GM19452 (cell line): Measurements from ENCODE around the gene GNG13.
"Not testable (repeated sequence)": the region's sequence is repeated elsewhere in the genome, so short reads cannot be mapped to it uniquely, and the experiment has no call there.

ENCODE experiments used
- ATAC-seq: cut with Tn5 transposase; IDR thresholded peaks from one replicate; pipeline ENCODE4 v1.9.1; 2021; ENCODE audit not compliant: unreplicated experiment

GNG13 gene

DNA sequence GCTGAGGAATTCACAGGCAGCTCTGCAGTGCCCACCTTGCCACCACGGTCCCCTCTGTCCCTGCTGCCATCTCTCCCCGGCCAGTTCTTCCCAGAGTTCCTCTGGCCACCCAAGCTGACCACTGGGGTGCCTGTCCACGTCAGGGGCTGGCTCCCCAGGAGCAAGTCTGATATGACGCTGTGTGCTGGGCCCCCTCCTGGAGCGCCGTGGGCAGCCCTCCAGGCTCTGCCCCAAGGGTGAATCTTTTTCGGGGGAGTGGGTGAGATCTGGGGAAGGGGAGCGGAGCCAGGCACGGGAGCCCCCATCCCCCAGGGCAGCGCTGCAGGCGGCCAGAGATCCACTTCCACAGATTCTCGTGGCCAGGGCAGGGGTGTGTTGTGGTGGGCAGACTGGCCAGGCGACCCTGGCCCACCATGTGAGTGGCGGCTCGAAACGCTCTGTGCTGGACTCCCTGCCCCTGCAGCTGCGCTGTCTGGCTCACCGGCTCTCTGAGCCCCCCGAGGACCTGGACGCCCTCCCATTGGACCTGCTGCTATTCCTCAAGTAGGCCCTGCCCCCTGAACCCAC lies 36.3 kb downstream of the GNG13 start:
- ATAC-seq, result no peak

DNA sequence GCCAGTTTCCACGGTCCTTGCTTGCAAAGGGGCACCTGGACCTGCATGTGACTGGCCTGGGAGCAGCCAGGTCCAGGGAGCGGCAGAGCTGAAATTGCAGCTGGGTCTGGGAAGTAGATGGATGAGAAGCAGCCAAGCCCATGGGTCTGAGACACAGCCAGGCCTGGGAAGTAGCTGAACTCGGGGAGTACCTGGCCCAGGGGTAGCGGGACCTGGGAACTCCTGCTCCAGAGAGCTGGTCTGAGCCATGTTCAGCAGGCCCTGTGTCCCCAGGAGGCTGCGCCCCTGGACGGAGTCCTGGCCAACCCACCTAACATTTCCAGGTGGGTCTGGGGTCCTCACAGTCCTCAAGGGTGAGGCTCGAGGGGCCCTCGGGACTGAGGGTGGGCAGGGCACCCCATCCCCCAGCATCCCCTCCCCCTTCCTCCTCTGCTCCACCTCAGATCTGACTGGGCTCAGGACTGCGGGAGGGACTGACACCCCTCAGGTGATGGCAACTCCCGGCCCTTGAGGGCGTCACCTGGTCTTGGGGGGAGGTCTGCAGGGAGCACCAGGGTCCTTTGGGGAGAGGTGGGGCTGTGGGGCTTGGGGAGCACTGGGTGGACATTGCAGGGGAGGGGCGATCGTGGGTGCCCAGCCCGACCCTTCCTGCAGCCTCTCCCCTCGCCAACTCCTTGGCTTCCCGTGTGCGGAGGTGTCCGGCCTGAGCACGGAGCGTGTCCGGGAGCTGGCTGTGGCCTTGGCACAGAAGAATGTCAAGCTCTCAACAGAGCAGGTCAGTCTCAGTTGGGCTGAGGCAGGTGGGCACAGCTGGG lies 37.0 kb downstream of the GNG13 start:
- no peak for ATAC-seq

DNA sequence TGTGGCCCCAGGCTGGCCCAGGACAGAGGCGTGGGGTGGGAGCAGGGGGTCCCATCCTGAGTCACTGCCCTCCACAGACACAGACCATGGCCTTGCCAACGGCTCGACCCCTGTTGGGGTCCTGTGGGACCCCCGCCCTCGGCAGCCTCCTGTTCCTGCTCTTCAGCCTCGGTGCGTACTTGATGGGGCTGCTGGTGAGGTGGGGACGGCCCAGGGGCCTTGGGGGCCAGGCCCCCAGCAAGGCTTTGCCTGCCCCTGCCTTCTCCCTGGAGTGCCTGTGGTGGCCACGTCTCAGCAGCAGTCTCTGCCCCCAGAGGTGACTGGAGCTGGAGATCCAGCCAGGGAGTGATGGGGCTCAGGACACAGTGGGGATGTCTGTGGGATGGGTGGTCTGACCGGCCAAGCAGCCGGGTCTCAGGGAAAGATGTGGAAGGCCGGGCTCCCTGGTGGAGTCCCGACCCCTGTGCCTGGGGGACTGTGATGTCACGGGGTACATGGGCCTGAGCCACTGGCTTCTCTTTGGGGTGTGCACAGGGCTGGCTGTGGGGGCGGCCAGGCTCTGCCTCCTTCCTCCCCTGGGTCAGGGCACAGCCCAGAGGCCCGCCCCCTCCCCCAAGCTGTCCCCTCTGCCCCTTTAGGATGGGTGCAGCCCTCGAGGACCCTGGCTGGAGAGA lies 37.8 kb downstream of the GNG13 start:
- ATAC-seq, result no peak

DNA sequence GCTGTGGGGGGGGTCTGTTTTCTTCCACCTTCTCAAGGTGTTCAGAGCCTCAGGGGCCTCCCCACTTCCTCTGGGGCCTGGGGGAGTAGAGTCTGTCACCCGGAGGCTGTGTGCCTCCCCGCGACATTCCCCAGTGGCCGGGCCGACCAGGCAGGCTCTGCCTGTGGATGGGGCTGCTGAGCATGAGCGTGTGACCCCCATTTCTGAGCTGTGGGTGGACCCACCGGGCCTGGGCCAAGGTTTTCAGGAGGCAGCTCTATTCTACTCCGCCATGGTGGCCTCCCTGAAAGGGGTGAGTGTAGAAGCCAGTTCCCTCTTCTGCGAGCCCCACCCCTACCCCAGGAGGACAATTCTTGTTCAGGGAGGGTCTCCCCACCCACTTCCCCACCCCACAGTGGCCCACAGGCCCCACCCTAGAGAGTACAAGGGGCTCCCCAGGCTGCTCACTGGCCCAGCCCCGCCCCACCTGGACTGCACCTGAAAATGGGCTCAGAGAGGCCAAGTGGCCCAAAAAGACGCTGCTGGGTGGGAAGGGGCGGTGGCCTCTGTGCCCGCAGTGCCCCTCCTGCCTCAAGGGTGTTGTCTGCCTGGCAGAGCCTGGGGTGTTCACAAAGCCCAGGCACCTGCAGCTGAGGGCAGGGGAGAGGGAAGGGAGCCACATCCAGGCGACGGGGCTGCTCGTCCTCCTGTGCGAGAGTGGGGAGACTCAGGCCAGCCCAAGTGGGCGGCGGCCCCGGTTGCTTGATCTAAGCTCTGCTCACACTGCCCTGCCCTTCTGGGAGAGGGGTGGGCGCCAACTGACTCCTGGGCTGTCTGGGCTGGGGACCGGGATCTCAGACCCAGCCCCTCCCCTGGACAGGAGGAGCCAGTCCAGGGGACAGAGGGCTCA lies 38.7 kb downstream of the GNG13 start:
- no peak for ATAC-seq

DNA sequence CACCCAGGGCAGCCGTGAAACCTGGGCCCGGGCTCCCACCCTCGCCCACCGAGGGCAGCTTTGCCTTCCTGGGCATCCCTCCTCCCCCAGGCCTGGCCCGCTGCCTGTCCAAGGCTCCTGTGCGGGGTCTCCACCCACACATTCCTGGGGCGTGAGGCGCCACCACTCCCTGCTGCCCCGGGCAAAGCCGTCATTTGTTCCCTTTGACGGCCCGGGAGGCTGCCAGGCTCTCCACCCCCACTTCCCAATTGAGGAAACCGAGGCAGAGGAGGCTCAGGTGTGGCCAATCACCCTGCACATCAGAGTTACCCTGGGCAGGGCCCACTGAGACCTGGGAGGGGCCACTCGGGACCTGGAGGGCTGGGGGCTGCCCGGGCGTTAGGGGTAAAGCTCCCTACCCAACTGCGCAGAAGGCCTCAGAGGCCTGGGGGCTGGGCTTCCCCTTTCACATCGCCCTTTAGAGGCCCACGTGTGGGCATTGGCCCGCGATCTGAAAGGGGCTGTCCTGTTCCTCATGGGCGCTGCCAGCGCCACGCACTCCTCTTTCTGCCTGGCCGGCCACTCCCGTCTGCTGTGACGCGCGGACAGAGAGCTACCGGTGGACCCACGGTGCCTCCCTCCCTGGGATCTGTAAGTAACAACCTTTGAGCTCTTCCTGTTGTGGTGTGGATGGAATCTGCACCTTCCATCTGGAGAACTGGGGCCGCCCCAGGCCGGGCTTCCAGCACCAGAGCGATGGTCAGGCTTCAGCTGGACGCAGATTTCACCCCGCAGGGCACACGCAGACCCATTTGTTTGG lies 39.8 kb downstream of the GNG13 start, which contains the start of gene MSLN:
Gene MSLN, plus strand, starts transcription at position 190 of the 799 bp plus-strand sequence. CDS start 1,947 bp downstream, outside the sequence.
- no peak for ATAC-seq

DNA sequence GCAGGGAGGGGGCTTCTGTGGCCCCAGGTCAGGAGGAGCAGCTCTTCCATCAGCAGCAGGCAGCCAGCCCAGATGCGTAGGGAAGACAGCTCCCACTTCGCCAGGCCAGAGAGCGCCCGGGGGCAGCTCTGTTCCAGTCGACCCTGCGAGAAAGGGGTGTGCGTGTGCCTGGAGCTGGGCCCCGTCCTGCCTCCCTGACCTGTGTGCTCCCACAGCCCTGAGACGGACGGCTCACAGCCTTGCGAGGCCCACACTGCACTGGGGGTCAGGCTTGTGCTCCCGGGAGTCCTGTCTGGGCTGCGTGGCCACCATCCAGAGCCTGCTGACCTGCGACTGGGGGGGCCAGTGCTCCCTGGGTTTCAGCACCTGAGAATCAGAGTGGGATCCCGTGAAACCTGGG lies 40.5 kb downstream of the GNG13 start:
- ATAC-seq, result no peak

DNA sequence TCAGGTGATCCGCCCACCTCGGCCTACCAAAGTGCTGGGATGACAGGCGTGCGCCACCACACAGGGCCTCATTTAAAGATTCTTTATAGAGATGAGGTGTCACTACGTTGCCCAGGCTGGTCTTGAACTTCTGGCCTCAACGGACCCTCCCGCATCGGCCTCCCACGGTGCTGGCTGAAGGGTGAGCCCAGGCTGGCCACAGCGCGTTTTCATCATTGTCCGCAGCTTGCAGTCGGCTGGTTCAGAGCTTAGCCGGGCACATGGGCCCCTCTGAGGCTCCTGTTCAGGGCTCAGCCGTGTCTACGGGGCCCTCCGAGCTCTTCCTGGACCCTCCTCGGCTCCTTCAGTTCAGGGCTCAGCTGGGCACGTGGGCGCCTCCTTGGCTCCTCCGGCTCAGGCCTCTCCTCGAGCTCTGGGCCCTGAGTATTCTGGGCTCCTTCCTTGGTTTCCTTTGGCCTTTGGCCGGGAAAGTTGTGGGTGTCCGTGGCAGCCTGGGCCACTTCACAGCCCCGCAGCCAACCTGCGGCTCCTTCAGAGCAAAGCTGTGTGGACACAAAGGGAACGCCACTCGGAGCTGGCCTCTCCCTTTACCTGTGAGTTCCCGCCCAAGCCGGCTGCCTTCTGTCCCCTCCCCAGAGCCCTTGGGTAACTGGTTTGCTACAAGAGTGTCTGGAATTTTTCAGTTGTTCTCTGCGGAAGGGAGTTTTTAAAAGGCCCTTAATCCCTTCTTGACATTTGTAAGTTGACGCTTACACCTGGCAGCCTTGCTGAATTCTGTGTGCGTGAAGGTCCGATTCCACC lies 41.2 kb downstream of the GNG13 start:
- ATAC-seq, result no peak

DNA sequence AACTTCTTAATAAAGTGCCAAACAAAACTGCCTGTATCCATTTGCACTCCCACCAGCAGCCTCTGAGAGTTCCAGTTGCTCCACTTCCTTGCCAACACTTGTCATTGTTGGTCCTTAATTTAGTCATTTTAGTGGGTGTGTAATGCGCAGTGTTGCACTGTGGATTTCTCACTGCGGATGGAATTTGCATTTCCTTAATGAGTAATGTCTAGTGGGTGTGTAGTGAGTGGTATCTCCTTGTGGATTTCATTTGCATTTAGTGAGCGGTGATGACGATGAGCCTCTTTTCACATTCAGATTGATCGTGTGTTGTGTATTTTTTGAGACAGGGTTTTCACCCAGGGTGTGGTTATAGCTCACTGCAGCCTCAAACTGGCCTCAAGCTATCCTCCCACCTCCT lies 44.1 kb downstream of the GNG13 start:
- ATAC-seq, result no peak

DNA sequence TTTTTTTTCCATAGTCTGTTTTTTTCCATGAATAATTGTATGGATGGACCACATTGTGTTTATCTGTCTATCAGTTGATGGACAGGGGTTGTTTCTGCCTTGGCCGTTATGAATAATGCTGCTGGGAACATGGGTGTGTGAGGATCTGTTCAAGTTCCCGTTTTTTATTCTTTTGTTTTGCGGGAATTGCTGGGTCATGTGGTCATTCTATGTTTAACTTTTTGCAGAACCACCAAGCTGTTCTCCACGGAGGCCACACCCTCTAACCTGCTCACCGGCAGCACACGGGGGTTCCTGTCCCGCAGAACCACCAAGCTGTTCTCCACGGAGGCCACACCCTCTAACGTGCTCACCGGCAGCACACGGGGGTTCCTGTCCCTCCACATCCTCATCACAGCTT lies 45.9 kb downstream of the GNG13 start:
- no peak for ATAC-seq

DNA sequence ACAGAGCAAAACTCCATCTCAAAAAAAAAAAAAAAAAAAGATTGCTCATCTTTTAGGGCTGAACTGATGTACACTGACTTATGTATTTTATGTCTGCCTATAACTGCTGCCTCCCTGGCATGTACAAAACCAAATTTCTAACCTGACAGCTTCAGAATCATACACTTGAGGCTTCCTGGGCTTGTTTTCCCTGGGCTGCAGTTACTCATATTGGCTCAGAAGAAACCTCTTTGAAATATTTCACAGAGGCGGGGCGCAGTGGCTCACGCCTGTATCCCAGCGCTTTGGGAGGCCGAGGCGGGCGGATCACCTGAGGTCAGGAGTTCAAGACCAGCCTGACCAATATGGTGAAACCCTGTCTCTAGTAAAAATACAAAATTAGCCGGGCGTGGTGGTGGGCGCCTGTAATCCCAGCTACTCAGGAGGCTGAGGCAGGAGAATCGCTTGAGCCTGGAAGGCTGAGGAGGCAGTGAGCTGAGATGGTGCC lies 46.4 kb downstream of the GNG13 start:
- not testable (repeated sequence) for ATAC-seq

DNA sequence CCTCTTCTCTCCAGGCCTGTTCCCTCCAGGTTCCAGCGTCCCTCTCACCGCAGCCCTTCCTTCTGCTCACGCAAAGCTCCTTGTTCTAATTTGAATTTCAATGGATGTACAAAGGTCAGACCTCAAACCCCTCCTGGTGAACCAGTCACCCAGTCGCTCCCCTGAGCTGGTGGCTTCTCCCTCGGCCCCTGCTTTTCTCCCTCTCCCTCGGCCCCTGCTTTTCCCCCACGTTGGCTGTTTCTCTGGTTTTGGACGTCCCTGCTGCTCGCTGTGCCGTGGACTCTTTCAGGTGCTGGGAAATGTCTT lies 48.6 kb downstream of the GNG13 start:
- ATAC-seq, result no peak

DNA sequence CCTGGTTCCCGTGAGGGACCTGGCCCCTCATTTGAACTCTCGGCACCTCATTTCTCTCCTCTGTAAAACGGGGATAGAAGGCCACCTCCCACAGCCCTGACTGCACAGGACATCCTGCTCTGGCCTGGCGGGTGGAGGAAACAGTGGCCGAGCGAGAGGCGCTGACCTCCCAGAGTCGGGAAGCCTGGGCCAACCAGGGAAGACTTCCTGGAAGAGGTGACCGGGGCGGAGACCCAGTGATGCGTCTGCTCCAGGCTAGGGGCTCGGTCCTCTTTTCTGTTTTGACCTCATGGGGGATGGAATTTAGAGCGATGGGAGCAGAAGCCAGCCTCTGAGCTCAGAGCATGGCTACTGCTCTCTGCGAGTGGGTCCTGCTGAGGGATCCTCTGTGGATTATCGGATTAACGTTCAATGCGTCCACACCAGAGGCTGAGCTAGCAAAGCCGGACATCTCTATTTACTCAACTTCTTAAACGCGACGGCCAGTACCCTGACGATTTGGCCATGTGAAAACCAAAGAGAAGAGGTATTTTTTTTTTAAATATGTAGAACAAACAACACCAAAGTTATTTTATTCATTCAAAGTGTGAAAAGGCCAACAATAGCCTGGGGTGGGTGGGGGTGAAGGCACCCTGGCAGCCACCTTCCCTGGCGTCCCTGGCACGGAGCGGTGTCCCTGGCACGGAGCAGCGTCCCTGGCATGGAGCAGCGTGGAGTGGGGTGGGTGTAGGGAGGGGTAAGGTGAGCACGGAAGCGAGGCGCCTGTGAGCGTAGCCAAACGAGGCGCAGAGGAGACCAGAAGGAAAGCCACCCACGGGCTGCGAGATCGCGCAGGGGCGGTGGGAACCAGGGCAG lies 49.2 kb downstream of the GNG13 start:
- ATAC-seq, result no peak

DNA sequence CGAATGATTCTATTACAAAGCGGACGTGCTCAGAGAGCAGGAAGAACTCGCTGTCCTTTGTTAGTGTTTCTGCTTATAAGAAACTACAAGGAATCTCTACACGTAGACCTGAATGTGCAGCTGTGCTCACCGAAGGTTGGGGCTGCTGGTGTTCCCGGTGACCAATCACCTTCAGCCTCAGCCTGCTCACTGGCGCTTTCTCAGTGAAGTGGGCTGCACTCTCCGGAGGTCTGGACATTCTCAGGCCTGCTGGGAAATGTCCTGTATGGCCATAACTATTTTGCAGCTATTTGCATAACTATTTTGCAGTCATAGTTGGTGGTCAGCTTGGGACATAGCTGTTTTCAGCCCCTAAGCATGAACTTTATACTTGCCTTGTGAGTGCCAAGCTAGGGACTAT lies 50.0 kb downstream of the GNG13 start:
- ATAC-seq, result no peak

DNA sequence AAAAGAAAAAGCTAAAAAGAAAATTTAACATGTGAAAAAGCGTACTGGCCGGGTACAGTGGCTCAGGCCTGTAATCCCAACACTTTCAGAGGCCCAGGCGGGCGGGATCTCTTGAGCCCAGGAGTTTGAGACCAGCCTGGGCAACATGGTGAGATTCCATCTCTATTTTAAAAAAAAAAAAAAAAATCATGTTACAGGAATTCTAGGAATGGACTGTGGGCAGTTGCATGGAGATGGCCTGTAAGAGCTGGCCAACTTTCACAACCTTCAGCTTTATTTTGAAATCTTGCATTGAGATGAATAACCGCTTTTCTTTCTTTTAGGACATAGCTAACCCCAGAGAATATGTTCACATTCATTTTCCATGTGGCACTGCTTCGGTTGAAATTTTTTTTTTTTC lies 51.5 kb downstream of the GNG13 start:
- no peak for ATAC-seq
